Activated T-cell treated with anti-CD3 and anti-CD28 coated beads for 48 hours (primary cell): ENCODE results near the gene PTPRJ.

Experiments
- DNase-seq: peaks from one replicate; pipeline ENCODE4 v3.0.0-alpha.2; 2020; ENCODE audit warnings: low read depth

Gene PTPRJ

GRCh38 chr11:48066881-48067800 is 86.8 kb downstream of the PTPRJ start:
- DNase-seq = no peak

DNA sequence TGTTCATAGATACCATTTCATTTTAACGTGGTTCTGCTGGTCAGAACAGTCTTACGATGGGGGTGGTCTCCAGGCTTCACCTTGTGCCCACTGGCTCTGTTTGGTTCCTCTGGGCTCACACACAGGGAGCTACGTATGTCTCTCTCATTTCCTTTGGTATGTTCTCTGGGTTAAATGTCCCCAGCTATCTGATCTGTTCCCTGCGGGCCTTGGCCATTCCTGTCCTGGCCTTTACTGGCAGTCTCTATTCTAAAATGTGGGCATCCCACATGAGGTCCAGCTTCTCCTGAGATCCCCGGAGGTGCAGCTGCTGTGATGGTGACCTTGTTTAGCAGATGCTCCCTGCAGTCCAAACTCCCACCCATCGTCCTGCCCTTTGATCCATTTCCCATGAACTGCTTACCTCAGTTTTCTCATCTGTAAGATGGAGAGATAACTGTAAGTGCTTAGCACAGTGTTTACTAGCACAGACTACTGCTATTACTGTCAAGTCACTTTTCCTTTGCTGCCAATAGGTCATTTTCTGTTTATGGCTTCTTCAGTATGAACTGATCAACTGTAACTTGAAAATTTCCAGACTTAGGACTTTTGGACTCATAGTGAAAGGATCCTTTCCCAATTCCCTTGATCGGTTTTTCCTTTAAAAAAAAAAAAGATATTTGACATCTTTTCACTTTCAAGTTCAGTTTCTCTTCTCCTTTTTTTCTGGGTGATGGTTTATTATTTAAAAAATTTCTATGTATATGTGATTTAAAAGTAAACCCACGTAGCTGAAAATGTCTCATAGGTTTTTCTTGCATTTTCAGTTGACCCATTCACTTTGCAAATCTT is 92.9 kb downstream of the PTPRJ start:
- DNase-seq = no peak

- no peak for DNase-seq
Observed at GRCh38 chr11:48074425-48075181, 94.2 kb downstream of the PTPRJ start.

- no peak for DNase-seq
Observed at GRCh38 chr11:48075637-48076036, 95.3 kb downstream of the PTPRJ start.

GRCh38 chr11:48077251-48077650 is 96.9 kb downstream of the PTPRJ start:
- DNase-seq = no peak

DNA sequence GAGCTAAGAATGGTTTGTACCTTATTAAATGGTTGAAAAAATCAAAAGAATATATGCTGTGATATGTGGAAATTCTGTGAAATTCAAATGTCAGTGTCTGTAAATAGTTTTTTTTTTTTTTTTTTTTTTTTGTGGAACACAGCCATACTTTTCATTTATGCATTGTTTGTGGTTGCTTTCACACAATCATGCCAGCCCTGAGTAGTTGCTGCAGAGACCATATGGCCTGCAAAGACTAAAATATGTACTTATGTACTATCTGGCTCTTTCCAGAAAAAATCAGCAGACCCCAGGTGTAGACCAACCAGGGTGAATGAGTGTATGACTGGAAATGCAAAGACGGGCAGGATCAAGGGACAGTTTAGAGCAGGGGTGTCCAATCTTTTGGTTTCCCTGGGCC is 98.3 kb downstream of the PTPRJ start:
- no peak for DNase-seq

- DNase-seq = no peak
Observed at GRCh38 chr11:48079596-48079995, 99.2 kb downstream of the PTPRJ start.

DNA sequence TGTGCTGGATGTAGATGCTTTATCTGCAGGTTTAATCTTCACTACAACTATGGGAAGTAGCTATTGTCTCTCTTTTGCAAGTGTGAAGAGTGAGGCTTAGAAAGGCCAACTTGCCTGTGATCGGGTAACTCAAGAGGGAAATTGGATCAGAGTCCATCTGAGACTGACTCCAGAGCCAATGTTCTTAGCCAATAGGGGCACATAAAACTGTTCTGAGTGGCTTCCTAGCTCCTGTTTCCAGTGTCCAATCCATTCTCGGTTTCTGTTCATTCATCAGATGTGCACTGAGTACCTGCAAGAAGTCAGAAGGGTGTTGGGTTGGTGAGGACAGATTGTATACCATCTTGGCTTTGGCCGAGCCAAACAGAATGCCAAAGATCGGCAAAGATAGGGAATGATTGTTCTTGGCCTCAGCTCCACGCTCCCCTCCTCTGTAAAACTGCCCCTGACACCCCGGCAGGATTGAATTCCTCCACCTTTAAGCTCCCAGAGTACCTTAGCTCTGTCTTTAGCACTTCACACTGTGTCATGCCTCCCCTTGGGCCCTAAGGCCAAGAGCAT is 100.0 kb downstream of the PTPRJ start:
- no peak for DNase-seq

- DNase-seq = peak; percentile 18
Observed at GRCh38 chr11:48081151-48082010, 101.0 kb downstream of the PTPRJ start.

- DNase-seq = no peak
Observed at GRCh38 chr11:48082771-48083170, 102.4 kb downstream of the PTPRJ start.

GRCh38 chr11:48083421-48083820 is 103.1 kb downstream of the PTPRJ start:
- DNase-seq = no peak

GRCh38 chr11:48085688-48086087 is 105.3 kb downstream of the PTPRJ start:
- no peak for DNase-seq

DNA sequence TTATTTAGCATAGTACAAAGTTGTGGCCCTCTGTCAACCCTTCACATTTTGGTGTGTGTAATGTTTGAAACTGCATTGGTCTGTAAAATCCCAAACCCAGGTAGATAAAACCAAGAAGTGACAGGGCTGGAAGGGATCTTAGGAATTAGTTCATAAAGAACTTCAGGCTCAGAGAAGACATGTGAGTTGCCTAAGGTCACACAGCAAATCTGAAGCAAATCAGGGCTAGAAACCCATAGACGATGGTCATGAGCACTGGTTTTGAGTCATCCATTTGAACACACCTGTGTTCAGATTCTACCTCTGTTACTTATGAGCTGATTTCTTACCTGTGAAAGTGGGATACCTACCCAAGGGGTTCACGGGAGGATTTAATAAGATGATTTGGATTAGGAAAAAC is 107.1 kb downstream of the PTPRJ start:
- DNase-seq = no peak

- DNase-seq = no peak
Observed at GRCh38 chr11:48087974-48088681, 107.8 kb downstream of the PTPRJ start.

DNA sequence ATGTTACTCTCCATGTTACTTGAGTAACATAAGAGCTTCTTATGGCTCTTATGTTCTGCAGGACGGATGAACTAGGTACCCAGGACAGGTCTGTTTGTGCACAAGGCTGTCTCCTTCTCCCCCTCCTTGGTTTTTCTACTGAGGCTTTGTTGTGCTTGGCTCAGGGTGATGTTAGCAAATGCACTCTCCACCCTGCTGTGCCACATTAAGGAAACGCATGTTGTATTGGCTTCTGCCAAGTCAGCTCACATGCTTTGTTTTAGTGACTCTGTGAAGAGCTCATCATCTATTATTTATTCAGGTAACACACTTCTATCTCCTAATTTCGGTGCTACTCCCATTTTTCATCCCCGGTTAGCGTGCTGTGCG is 108.3 kb downstream of the PTPRJ start:
- DNase-seq = no peak

DNA sequence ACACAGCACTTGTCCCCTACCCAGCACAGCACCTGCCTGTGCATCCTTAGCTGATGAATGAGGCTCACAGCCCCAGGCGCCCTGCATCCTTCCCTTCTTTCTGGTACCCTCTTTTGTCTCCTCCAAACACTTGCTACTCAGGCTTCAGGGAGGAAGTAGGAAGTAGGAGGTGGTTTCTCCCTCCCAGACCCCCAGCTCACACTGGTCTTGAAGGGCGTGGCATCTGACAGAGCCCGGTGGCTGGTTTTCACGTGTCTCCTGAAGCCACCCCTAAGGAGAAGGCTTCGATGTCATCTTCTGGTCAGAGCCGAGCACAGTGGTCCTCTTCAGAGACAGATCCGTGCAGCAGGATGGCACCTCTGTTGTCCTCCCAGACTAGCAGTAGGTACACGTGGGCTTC is 109.8 kb downstream of the PTPRJ start:
- no peak for DNase-seq

DNA sequence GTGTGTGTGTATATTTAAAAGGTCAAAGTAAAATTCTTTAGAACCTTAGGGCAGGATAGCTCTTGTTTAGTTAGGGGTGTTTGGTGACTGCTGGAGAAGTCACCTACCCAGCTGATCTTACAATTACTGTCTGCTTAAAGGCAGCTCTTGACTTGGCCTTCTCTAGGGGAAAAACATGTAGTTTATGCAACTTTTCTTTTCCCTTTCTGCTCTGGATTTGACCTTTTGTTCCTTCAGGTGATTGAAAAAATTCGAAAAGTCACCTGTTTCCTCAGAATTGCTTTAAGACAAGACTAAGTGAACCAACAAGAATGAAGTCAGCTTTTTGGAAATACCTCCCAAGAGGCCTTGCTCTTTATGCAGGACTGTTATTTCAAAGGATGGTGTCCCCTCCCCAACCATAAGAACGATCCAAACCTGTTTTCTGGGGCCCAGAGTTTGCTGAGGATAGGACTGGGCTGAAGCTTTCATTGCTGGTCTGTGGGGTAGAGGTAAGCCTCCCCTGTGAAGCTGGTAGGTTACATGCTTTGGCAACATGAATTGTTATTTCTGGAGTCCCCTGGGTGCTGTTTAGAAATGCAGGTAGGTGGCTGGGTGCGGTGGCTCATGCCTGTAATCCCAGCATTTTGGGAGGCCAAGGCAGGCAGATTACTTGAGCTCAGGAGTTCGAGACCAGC is 111.2 kb downstream of the PTPRJ start:
- DNase-seq = no peak

GRCh38 chr11:48093323-48093722 is 113.0 kb downstream of the PTPRJ start:
- DNase-seq = no peak

GRCh38 chr11:48093795-48094642 is 113.7 kb downstream of the PTPRJ start:
- no peak for DNase-seq
